ENCODE results near the gene GNG13. TPM values are rescaled to one million over a fixed set of nuclear protein-coding genes. Genes with fewer than 3 reads are reported as not detected.

GNG13 gene
- total and polyA plus RNA-seq, 2 donors (not counting 3 experiments of a cell fraction or from before 2014, with no cell fraction given): not detected

- no peaks in the 10 kb centered on the region for H3K79me2 ChIP-seq (ENCODE audit: control insufficient read depth, insufficient read depth, low read length)
- ChIA-PET CTCF (no interaction called here), POLR2A (no interaction called here)
- H3K9me1 ChIP-seq (replicated peaks; ENCODE audit: control insufficient read depth, extremely low read depth, insufficient read depth, low read length): no peaks in the 10 kb centered on the region
- H3K4me3 ChIP-seq (replicated peaks in 1 of 3; ENCODE audit: insufficient read depth in 1 of 3, low read depth in 1 of 3, low read length in 3 of 3): no peak overlapping the region
- intact Hi-C loops (cut with micrococcal nuclease): no loop called here
- H3K27me3 ChIP-seq (ENCODE audit: control insufficient read depth in 2 of 2, insufficient read depth in 2 of 2, low read length in 2 of 2): no peaks in the 10 kb centered on the region
- DNase-seq (ENCODE audit: low read depth, low spot score) (no peak), FAIRE-seq (no peak)
- H4K20me1 ChIP-seq (replicated peaks; ENCODE audit: control insufficient read depth, extremely low read depth, insufficient read depth, low read length): no peaks in the 10 kb centered on the region
- TF ChIP-seq FOS (IDR thresholded peaks at IDR 0.05; ENCODE audit: borderline replicate concordance, insufficient read depth, low read length): no peak
- no TSS peak for BruUV-seq (replicated peaks)
- H2AFZ ChIP-seq (ENCODE audit: low read depth, low read length): no peak overlapping the region
- H3K9ac ChIP-seq (replicated peaks; ENCODE audit: extremely low read depth, insufficient read depth, low read length): no peak overlapping the region
- H3K4me1 ChIP-seq (ENCODE audit: control insufficient read depth, extremely low read depth, insufficient read depth, low read length): no peaks in the 10 kb centered on the region
- dilution Hi-C loops (cut with MboI; ENCODE audit: extremely low pct_ligation_motif_present, low sequenced_read_pairs): no loop called here
- H3K36me3 ChIP-seq (ENCODE audit: control insufficient read depth in 2 of 2, extremely low read depth in 1 of 2, insufficient read depth in 2 of 2, low read length in 2 of 2): no peaks in the 10 kb centered on the region
- H3K27ac ChIP-seq (ENCODE audit: insufficient read depth, low read depth, low read length): no peak overlapping the region
- no peak overlapping the region for H3K4me2 ChIP-seq (ENCODE audit: insufficient read depth, low read length)
- no peaks in the 10 kb centered on the region for H3K9me3 ChIP-seq (replicated peaks; ENCODE audit: control insufficient read depth, insufficient read depth, low read length)
Observed at GRCh38 chr16:842711-843560, 42.4 kb upstream of the GNG13 start.

- DNase-seq (ENCODE audit: low read depth, low spot score): peak; percentile 2
- H2AFZ ChIP-seq (ENCODE audit: low read depth, low read length): no peak overlapping the region
Observed at GRCh38 chr16:842061-842476, 41.5 kb upstream of the GNG13 start.

More at GRCh38 chr16:842061-842476, 41.5 kb upstream of the GNG13 start:
- no peak overlapping the region for H3K4me2 ChIP-seq (ENCODE audit: insufficient read depth, low read length)
- FAIRE-seq: no peak
- POLR2A ChIA-PET: no interaction called here
- BruUV-seq (replicated peaks): no TSS peak
- no peak overlapping the region for H3K9ac ChIP-seq (replicated peaks; ENCODE audit: extremely low read depth, insufficient read depth, low read length)
- no peaks in the 10 kb centered on the region for H3K4me1 ChIP-seq (ENCODE audit: control insufficient read depth, extremely low read depth, insufficient read depth, low read length)
- TF ChIP-seq POLR2AphosphoS5 (IDR thresholded peaks at IDR 0.05; ENCODE audit: insufficient read depth, low read depth, low read length): no peak
- TF ChIP-seq MYC (IDR thresholded peaks at IDR 0.05; ENCODE audit: low read depth, low read length): no peak
- no peak for TF ChIP-seq CTCF (IDR thresholded peaks at IDR 0.05; ENCODE audit: extremely low read depth in 1 of 2, insufficient read depth in 1 of 2, low read depth in 1 of 2, low read length in 2 of 2)
- no peaks in the 10 kb centered on the region for H4K20me1 ChIP-seq (replicated peaks; ENCODE audit: control insufficient read depth, extremely low read depth, insufficient read depth, low read length)
- intact Hi-C loops (cut with micrococcal nuclease) (no loop called here), dilution Hi-C loops (cut with MboI; ENCODE audit: extremely low pct_ligation_motif_present, low sequenced_read_pairs) (no loop called here)
- H3K9me3 ChIP-seq (replicated peaks; ENCODE audit: control insufficient read depth, insufficient read depth, low read length): no peaks in the 10 kb centered on the region
- H3K9me1 ChIP-seq (replicated peaks; ENCODE audit: control insufficient read depth, extremely low read depth, insufficient read depth, low read length): no peaks in the 10 kb centered on the region
- CTCF ChIA-PET: no interaction called here
- no peaks in the 10 kb centered on the region for H3K36me3 ChIP-seq (ENCODE audit: control insufficient read depth in 2 of 2, extremely low read depth in 1 of 2, insufficient read depth in 2 of 2, low read length in 2 of 2)
- H3K27ac ChIP-seq (ENCODE audit: insufficient read depth, low read depth, low read length): no peak overlapping the region
- no peaks in the 10 kb centered on the region for H3K79me2 ChIP-seq (ENCODE audit: control insufficient read depth, insufficient read depth, low read length)
- H3K4me3 ChIP-seq (replicated peaks in 1 of 3; ENCODE audit: insufficient read depth in 1 of 3, low read depth in 1 of 3, low read length in 3 of 3): no peak overlapping the region
- no peaks in the 10 kb centered on the region for H3K27me3 ChIP-seq (ENCODE audit: control insufficient read depth in 2 of 2, insufficient read depth in 2 of 2, low read length in 2 of 2)
